GM19468 (cell line): Measurements from ENCODE around the gene PLS1.
"Not testable (repeated sequence)": the region's sequence is repeated elsewhere in the genome, so short reads cannot be mapped to it uniquely, and the experiment has no call there.

ENCODE experiments used
- ATAC-seq: cut with Tn5 transposase; IDR thresholded peaks from one replicate; pipeline ENCODE4 v1.9.1; 2021; ENCODE audit warnings: mild to moderate bottlenecking, moderate library complexity, moderate number of reproducible peaks; ENCODE audit not compliant: unreplicated experiment; ENCODE audit errors: extremely low read depth

Gene PLS1

GRCh38 chr3:142592268-142592667 is 3.9 kb upstream of the PLS1 start:
- ATAC-seq: not testable (repeated sequence)

DNA sequence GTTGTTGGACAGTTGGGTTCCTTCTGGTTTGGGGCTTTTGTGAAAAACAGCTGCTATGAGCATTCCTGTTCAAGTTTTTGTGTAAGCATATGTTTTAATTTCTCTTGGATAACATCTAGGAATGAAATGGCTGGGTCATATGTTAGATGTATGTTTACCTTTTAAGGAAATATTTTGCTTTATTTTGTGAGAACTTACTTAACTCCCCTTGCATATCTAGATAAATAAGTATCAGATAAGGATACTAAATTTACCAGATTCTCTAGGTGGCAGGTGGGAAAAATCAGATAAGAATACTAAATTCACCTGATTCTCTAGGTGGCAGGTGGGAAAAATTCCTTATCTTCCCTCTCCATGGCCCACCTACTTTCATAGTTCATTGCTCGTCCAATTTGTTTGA is 1.1 kb upstream of the PLS1 start:
- no peak for ATAC-seq

- ATAC-seq: no peak
Observed at GRCh38 chr3:142595581-142595950, 627 bp upstream of the PLS1 start.

DNA sequence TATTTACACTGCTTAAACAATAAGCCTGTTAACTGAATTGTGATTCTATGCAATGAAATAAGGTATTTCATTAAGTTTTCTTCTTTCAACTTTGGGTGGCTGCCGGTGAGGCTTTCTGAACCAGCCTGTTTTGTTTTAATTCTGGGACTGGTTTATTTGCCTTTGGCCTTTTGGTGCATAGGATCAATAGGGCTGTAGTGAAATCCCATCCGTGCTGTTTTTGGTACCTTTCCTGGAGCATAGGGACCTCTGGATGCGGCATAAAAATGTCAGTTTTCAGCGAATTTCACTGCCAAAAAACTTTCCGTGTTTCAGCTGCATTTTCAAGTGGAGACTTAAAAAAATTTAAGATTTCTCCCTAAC is 514 bp downstream of the PLS1 start:
- ATAC-seq: no peak

DNA sequence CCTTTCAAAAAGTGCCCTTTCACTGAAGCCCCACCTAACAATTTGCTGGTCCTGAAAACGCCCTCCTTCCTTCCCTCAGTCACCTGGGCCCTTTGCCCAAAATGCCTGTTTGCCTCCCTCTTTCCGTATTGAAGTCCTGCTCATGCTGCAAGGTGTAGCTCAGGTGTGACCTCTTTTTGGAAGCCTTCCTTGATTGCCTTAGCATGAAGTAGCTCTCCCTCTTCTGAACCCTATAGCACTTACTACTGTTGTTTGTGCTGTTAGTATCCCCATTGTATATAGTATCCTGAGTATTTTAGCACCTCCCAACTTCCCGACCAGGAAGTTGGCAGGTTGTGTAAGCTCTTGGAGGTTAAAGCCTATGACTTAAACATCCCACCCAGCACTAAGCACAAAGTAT is 1.7 kb downstream of the PLS1 start:
- ATAC-seq: no peak

DNA sequence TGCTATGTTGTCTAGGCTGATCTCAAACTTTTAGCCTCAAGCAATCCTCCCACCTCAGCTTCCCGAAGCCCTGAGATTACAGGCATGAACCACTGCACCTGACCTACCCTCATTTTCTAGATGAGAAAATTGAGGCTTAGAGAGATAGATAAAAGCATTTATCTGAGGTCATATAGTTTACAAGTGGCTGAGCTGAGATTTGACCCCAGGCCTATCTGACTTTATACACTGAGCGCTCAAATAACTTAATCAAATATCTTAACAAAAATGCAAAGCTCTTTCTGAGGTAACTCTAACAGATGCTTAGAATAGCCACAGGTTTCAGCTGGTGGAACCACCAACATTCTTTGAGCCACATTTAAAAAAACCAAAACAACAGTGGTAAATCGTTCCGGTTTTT is 5.5 kb downstream of the PLS1 start:
- ATAC-seq: no peak

DNA sequence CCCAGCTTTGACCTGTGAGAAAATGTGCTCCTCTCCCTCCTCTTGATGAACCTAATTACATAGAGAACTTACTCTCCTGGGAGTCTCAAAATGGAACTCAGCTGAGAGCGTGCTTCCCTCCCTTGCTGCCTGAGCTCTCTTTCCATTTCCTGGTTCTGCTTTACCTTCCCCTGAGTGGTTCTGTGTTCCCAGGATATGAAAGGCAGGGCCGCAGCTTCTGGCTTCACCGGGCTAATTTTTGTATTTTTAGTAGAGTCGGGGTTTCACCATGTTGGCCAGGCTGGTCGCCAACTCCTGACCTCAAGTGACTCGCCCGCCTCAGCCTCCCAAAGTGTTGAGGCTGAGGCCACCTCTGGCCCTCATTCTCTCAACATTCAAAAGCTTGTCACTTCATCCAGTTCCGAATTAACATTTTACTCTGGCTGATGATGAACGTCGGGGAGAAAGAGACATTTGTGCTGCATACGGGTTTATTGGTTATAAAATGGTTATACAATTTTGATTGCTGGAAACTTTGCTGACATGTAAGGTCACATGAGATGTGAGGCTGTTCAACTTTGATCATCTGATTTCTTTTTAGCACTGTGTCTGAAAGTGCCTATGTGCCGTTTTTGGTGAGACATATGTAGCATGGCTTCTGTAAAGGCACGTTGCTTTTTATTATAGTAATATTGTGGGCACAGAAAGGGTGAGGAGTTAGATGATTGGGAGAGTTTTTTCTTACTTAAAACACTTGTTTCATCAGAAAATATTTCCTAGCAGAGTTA is 6.6 kb downstream of the PLS1 start:
- ATAC-seq: no peak

GRCh38 chr3:142603386-142603705 is 7.2 kb downstream of the PLS1 start:
- ATAC-seq: not testable (repeated sequence)

DNA sequence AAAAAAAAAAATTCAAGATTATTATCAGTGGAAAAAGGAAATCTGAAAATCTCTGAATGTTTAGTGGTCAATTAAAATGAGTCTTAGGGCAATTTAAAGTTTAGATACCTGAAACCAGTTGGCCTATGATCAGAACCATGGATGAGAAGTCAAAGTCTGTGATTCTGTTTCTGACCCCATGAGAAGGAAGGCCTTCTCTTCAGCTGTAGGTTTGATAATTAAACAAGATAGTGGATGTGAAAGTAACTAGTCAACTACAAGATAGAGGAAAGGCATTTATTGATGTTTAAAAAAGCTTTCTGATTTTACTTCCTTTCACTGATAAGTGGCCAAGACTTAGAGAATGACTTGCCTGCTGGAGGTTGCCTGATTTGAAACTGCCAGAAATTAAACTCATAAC is 8.7 kb downstream of the PLS1 start:
- ATAC-seq: no peak

- no peak for ATAC-seq
Observed at GRCh38 chr3:142608631-142609030, 12.4 kb downstream of the PLS1 start.

- ATAC-seq: no peak
Observed at GRCh38 chr3:142609136-142609535, 12.9 kb downstream of the PLS1 start.

DNA sequence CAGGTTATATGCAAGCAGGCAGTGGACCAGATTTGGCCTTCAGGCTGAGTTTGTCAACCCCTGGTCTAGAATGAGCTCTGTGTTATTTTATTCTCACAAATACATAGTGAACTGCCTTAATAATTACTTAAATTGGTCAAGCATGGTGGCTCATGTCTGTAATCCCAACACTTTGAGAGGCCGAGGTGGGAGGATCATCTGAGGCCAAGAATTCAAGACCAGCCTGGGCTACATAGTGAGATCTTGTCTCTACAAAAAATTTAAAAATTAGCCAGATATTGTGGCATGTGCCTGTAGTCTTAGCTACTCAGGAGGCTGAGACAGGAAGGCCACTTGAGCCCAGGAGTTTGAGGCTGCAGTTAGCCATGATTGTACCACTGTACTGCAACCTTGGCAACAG is 15.0 kb downstream of the PLS1 start:
- no peak for ATAC-seq

DNA sequence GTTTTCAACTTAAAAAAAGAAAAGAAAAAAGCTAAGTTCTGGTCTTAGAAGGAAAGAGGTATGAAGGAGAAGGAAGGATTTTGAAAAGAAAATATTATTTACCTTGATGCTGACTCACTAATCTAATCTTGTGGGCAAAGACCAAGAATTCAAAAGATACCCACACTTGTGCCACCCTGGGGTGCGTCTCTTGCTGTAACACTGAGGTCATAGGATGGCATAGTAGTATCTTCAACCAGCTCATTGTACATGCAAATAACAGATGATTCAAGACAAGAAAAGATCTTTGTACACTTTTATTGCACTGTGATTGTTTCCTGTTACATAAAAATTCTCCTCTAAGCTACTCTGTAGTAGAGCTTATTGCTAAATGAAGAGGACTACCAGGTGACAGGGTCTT is 17.3 kb downstream of the PLS1 start:
- no peak for ATAC-seq

GRCh38 chr3:142614059-142614626 is 17.9 kb downstream of the PLS1 start:
- no peak for ATAC-seq

DNA sequence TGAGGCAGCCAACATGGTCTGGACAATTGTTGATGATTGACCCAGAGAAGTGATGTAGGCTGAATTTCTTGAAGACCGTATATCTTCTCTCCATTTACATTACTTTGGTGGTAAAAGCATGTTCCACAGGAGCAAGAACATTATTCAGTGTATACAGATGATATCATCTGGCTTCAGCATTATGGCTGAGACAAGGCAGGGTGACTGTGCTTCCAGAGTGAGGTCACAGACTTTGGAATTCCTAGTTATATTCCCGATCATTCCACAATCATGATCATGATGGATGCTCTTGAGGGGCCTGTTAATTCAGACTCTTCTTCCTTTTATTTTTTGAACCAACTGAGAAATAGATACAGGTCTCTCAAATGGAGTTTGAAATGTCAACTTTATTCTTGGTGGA is 19.0 kb downstream of the PLS1 start:
- ATAC-seq: no peak

- ATAC-seq: no peak
Observed at GRCh38 chr3:142618917-142619461, 22.8 kb downstream of the PLS1 start.

- no peak for ATAC-seq
Observed at GRCh38 chr3:142622405-142622804, 26.2 kb downstream of the PLS1 start.

DNA sequence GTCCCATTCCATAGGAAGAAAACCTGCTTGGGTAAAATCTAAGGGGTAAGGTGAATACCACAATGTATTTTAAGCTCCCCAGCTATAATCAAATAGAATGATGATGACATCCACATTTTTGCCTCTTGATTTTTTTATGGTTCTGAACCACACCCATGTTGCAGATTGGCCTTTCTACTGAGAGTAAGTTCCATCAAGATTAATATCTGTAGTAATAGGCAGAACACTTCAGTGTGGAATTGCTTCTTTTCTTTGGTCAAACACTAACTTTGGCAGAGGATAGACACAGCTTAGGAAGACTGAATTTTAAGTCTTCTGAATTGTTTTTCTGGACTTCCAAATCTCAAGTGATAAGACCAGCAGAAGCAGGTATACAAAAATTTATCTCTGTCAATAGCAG is 27.0 kb downstream of the PLS1 start:
- ATAC-seq: no peak

GRCh38 chr3:142624341-142625152 is 28.4 kb downstream of the PLS1 start:
- ATAC-seq: no peak

GRCh38 chr3:142625153-142625440 is 28.9 kb downstream of the PLS1 start:
- no peak for ATAC-seq

GRCh38 chr3:142626971-142627370 is 30.8 kb downstream of the PLS1 start:
- no peak for ATAC-seq

DNA sequence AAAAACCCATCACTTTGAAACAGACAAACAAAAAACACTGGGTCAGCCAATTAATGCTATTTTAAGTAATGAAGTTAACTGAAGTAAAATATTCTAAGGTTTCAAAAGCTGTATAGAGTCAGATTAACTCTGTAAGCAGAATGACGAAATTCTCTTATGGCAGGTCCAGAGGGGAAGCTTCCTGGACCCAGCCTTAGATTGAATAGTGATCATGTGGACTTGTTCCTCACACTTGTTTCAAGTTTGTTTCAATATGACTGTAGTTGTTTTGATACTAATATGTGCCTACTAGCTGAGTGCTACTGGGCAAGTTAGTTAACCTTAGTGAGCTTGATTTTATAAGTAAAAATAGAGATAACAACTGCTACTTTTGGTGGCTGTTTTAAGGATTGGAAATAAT is 32.6 kb downstream of the PLS1 start:
- ATAC-seq: peak; percentile 46
